ENCODE results near the gene TNNI3.
"Not testable (repeated sequence)": the region's sequence is repeated elsewhere in the genome, so short reads cannot be mapped to it uniquely, and the experiment has no call there.

The TNNI3 gene
- 0 reads per million in 2 donors for total RNA-seq

DNA sequence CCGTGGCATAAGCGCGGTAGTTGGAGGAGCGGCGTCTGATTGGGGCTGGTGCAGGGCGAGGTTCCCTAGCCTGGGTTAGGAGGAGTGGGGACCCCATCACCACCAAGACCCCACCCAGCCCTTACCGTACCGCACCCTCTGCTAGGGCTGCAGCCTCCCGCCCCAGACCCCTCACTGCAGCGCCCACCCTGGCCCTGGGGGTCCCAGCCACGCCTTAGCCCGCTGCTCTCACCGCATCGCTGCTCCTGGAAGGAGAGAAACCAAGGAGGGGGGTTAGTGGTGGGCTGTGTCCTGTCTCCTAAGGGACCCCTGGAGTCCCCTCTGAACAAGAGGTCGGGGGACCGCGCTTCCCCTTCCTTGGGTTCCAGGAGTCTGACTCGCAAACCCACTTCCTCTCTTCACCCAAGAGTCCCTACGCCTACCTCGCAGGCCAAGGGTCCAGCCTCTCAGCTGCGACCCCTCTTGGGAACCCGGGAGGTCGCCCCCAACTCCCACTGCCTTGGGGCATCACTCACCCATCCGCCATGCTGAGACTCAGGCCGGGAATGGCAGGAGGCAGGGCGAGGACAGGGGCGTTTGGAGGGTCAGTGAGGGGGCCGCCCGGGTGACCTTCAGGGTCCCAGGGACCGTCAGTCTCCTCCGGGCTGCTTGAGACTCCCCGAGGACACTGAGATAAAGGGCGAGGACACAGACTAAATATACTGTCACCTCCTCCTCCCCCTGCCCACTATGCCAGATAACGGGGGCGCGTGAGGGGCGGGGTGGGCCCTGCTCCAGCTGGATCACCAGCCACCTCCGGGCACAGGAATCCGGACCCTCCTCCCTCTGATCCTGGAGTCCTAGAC lies at the start of gene TNNI3:
TNNI3 (minus strand) TSS at position 669 of the 845 bp plus-strand sequence; CDS start at position 526, 143 bp downstream.
- no peak for DNase-seq

GRCh38 chr19:55206664-55207500 lies 49.4 kb upstream of the TNNI3 start:
- no peak for DNase-seq

- not testable (repeated sequence) for DNase-seq
These were observed 44.7 kb upstream of the TNNI3 start for GRCh38 chr19:55202199-55202598.

- no peak for DNase-seq
These were observed 42.2 kb upstream of the TNNI3 start for GRCh38 chr19:55199620-55200204.

DNA sequence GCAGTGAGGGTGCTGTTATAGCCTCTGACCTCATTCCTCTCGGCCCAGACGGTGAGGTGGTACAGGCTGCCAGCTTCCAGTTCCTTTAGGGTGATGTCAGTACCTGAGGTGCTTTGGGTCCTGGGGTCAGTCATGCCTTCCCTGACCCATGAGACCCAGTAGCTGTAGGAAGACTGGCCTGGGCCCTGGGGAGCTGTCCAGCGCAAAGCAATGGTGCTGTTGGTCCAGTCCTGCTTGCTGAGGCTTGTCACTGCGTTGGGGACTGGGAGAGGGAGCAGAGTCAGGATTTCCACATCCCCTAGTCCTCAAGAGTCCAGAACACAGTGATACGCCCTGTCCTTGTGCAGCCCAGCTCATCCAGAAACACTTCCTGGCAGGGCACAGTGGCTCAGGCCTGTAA lies 41.1 kb upstream of the TNNI3 start:
- no peak for DNase-seq

GRCh38 chr19:55197528-55197927 lies 40.0 kb upstream of the TNNI3 start:
- no peak for DNase-seq

- DNase-seq, result no peak
These were observed 39.3 kb upstream of the TNNI3 start for GRCh38 chr19:55196803-55197202.

DNA sequence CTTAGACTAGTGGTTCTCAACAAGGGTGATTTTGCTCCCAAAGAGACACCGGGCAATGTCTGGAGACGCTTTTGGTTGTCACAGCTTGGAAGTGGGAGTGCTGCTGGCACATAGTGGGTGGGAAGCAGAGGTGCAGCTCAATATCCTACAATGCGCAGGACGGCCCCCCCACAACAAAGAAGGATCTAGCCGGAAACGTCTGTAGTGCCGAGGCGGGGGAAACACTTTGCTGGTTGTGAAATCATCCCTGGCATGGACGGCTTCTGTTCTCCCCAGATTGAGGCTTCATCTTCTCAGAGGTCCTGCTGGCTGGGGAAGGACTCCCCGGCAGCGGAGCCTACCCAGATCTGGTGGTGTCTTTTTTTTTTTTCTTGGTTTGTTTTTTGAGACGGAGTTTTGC lies 35.9 kb upstream of the TNNI3 start:
- no peak for DNase-seq

GRCh38 chr19:55189403-55189835 lies 31.9 kb upstream of the TNNI3 start:
- no peak for DNase-seq

GRCh38 chr19:55188625-55189024 lies 31.1 kb upstream of the TNNI3 start:
- DNase-seq, result no peak

GRCh38 chr19:55186080-55186479 lies 28.5 kb upstream of the TNNI3 start:
- no peak for DNase-seq

DNA sequence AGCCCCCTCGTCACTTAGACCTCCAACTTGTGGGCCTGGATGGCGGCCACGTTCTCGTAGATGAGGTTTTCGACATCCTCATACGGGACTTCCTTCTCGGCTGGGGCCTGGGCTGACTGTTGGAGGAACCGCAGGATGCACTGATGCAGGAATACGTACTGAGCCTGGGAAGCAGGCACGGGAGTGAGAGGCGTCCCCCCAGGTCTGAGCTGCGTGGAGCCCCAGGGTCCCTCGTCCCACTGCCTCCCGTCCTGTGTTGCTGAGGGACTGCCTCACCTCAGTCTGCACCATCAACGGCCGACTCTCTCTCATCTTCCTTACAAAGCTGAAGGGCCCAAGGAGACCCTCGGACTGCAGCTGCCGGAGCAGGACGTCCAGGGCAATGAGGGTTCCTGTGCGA lies 24.2 kb upstream of the TNNI3 start:
- no peak for DNase-seq

DNA sequence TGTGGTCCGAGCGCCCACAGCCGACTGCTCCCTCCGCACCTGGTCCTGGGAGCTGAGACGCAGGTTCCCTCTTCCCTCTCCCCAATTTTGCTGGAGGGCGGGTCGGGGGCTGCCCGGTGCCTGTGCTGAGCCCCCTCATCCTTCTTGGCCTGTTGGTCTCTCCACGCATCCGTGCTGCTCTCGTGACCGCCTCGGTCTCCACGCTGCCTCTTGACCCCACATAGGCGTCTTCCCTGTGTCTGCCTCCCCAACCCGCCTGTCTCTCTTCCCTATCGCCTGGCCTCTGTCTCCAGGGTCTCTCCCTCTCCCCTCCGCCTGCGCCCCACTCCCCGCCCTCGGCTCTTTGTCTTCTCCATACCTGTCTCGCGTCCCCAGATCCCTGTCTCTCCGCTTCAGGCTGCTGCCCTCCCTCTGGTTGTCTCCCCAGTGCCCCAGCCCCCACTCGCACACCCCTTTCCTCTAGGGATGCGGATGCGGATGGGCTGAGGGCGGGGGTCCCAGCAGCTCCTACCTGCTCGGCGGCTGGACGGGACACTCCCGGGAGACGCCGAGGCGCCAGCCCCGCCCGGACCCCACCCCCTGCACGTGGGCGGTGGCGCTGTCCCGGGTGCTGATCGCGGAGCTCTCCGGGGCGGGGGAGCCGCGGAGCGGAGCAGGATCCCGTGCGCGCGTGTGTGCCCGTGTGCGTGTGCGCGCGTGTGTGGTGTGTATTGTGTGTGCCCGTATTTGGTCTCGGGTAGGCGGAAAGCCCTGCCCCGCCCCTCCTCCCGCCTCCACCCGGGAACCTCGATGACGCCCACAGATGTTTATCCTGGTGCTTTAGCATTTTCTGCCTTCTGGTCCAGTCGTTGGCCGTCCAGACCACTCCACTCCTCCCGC lies 22.3 kb upstream of the TNNI3 start, which contains the start of gene SYT5:
SYT5 (minus strand) TSS at position 684 of the 879 bp plus-strand sequence. CDS start 1,248 bp downstream, outside the sequence.
- DNase-seq, result peak; percentile 58

- DNase-seq, result peak; percentile 95
These were observed 21.5 kb upstream of the TNNI3 start for GRCh38 chr19:55178781-55179599.

DNA sequence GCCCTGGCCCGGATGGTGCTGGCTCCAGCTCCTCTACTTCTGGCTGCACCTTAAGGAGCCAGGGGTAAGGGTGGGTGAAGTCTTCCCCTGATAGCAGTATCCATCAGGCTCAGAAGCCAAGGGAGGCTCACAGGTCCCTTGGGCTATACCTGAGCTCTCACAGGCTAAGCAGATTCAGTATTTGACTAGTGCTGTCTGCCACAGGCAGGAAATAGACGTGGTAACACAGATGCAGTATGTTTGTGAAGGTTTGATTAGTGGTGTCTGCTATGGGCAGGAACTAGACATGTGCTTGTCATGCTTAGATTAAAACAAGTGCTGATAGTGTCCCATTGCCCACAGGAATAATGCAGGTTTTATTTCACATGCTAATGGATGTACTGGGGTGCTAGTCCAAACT lies 18.5 kb upstream of the TNNI3 start:
- no peak for DNase-seq

DNA sequence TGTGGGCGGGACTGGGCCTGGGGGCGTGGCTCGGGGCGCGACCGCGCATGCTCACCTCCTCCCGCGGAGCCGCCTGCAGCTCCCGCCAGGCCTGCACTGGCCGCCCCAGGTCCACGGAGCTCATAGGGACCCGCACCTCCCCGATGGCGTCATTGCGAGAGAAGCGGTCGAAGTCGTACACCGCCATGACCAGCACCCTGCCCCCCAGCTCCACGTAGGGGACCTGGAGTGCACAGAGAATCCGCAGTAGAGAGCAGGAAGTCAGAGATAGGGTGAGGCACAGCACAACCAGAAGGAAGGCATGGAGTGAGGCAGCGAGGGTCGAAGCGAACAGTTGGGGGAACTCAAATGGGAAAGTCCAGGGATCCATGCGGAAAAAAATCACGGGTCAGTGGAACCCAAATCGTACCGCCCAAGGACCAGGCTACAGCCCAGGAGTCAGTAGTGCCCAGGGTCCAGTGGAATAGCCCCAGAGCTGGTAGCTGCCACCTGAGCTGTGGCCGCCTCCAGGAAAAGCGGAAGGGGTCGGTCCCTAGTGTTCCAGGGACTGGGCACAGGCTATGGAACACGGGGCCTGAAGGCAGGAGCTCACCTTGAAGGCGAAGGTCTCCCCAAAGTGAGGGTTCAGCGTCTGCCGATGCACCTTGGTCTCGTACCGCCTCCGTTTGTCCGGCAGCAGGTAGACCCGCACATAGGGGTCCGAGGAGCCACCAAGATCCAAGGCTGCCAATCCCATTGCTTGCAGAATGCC lies 17.8 kb upstream of the TNNI3 start:
- DNase-seq, result no peak

DNA sequence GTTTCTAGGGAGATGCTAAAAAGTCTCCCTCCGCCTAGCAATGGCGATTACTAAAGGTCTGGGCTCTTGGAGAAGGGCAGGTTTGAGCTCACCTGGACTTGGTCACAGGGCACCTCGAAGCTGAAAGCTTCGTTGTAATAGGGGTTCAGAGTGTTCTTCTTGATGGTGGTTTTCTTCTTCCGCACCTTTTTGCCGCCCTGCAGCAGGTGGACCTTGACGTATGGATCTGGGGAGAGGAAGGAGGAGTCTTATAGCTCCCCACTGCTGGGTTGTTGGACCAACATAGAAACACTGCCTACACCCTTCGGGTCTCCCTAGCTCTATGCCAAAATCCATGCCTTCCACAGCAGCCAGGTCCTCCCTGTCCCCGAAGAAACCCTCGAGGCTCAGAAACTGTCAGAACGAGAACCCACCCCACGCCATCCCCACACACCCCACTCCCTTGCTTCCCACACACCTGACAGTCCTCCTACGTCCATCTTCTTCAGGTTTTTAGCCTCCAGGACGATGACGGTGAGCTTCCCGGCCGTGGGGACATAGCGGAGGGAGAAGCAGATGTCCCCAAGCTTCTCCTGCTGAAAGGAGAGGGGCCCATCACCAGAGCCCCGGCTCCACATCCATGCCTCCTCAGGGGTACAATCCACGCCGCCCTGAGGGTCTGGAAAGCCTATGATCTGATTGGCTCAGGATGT lies 17.0 kb upstream of the TNNI3 start:
- DNase-seq, result no peak

GRCh38 chr19:55173714-55174409 lies 16.3 kb upstream of the TNNI3 start:
- DNase-seq, result no peak

DNA sequence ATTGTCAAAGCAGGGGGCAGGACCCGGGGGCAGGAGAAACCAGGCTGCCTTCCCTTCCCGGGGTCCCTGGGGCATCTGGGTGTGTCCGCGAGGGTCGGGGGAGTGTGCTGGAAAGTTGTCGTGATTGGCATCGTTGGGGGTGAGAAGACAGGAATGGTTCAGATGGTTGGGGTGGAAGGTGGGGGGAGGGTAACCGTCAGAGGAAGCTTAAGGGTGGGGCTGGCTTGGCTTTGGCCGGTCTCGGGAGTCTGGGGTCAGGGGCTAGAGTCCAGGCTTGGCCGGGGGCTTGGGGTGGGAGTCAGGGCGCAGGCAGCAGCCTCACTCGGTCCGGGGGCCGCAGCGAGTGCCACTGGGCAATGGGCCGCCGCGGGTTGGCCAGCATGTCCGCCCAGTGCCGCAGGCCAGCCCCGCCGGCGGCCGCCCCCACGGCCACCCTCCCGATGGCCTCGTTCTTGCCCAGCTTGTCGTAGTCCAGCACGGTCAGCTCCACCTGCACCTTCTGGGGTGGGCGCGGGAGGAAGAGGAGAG lies 15.7 kb upstream of the TNNI3 start:
- DNase-seq, result no peak
